Measurements from ENCODE around the gene CAMKK2. TPM values are rescaled to one million over a fixed set of nuclear protein-coding genes. Genes with fewer than 3 reads are reported as not detected.

The CAMKK2 gene
- total RNA-seq, 1 donor = 14.7 TPM

- no peak for DNase-seq (ENCODE audit: low read depth)
- no peak overlapping the region for H3K4me3 ChIP-seq (ENCODE audit: low read depth, low read length)
- TF ChIP-seq CTCF (IDR thresholded peaks at IDR 0.05; ENCODE audit: insufficient read depth, low read depth, low read length) = no peak
Observed at GRCh38 chr12:121289962-121290361, 6.5 kb downstream of the CAMKK2 start.

GRCh38 chr12:121288986-121289385 lies 7.5 kb downstream of the CAMKK2 start:
- no peak for DNase-seq (ENCODE audit: low read depth)
- TF ChIP-seq CTCF (IDR thresholded peaks at IDR 0.05; ENCODE audit: insufficient read depth, low read depth, low read length) = no peak
- H3K4me3 ChIP-seq (ENCODE audit: low read depth, low read length) = no peak overlapping the region

GRCh38 chr12:121288158-121288845 lies 8.2 kb downstream of the CAMKK2 start:
- TF ChIP-seq CTCF (IDR thresholded peaks at IDR 0.05; ENCODE audit: insufficient read depth, low read depth, low read length) = no peak
- no peak overlapping the region for H3K4me3 ChIP-seq (ENCODE audit: low read depth, low read length)
- no peak for DNase-seq (ENCODE audit: low read depth)

GRCh38 chr12:121287267-121287954 lies 9.1 kb downstream of the CAMKK2 start:
- TF ChIP-seq CTCF (IDR thresholded peaks at IDR 0.05; ENCODE audit: insufficient read depth, low read depth, low read length) = no peak
- no peak overlapping the region for H3K4me3 ChIP-seq (ENCODE audit: low read depth, low read length)
- peak; percentile 38 for DNase-seq (ENCODE audit: low read depth)

GRCh38 chr12:121285856-121286255 lies 10.7 kb downstream of the CAMKK2 start:
- DNase-seq (ENCODE audit: low read depth) = no peak
- TF ChIP-seq CTCF (IDR thresholded peaks at IDR 0.05; ENCODE audit: insufficient read depth, low read depth, low read length) = no peak
- H3K4me3 ChIP-seq (ENCODE audit: low read depth, low read length) = no peak overlapping the region

GRCh38 chr12:121284551-121285390 lies 11.7 kb downstream of the CAMKK2 start:
- DNase-seq (ENCODE audit: low read depth) = peak; percentile 37
- no peak for TF ChIP-seq CTCF (IDR thresholded peaks at IDR 0.05; ENCODE audit: insufficient read depth, low read depth, low read length)
- H3K4me3 ChIP-seq (ENCODE audit: low read depth, low read length) = no peak overlapping the region

All from fibroblast of villous mesenchyme (primary cell).